ENCODE data around the gene ANKRD55.

DNA sequence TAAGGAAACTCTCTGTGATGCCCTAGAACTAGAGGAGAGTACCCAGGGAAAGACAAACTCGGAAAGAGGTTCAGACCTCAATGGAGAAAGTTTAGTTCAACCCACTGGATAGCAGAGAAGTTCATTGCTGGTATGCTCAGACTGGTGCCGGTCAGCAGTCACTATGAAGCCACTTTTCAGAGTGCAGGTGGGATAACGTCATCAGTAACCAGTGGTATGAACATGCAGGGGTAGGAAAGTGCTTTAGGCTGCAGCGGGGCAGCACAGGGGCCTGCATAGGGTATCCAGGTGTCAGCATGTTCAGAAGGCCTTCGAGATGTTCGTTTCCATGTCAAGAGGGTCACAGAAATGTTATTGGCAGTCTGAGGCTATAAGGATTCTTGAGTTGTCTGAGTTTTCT is 20.8 kb upstream of the ANKRD55 start:
- TF ChIP-seq, protein P1, sequence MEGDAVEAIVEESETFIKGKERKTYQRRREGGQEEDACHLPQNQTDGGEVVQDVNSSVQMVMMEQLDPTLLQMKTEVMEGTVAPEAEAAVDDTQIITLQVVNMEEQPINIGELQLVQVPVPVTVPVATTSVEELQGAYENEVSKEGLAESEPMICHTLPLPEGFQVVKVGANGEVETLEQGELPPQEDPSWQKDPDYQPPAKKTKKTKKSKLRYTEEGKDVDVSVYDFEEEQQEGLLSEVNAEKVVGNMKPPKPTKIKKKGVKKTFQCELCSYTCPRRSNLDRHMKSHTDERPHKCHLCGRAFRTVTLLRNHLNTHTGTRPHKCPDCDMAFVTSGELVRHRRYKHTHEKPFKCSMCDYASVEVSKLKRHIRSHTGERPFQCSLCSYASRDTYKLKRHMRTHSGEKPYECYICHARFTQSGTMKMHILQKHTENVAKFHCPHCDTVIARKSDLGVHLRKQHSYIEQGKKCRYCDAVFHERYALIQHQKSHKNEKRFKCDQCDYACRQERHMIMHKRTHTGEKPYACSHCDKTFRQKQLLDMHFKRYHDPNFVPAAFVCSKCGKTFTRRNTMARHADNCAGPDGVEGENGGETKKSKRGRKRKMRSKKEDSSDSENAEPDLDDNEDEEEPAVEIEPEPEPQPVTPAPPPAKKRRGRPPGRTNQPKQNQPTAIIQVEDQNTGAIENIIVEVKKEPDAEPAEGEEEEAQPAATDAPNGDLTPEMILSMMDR (IDR thresholded peaks at IDR 0.05), result no peak
- TF ChIP-seq POLR2AphosphoS5 (IDR thresholded peaks at IDR 0.05; ENCODE audit: insufficient read depth in 1 of 2, low read depth in 1 of 2), result no peak
